ENCODE measurements around the gene TXNDC16. TPM values are rescaled to one million over a fixed set of nuclear protein-coding genes. Genes with fewer than 3 reads are reported as not detected.

Gene TXNDC16
- total RNA-seq, 2 experiments from 2014 or later: 5.7 to 6.8 TPM

DNA sequence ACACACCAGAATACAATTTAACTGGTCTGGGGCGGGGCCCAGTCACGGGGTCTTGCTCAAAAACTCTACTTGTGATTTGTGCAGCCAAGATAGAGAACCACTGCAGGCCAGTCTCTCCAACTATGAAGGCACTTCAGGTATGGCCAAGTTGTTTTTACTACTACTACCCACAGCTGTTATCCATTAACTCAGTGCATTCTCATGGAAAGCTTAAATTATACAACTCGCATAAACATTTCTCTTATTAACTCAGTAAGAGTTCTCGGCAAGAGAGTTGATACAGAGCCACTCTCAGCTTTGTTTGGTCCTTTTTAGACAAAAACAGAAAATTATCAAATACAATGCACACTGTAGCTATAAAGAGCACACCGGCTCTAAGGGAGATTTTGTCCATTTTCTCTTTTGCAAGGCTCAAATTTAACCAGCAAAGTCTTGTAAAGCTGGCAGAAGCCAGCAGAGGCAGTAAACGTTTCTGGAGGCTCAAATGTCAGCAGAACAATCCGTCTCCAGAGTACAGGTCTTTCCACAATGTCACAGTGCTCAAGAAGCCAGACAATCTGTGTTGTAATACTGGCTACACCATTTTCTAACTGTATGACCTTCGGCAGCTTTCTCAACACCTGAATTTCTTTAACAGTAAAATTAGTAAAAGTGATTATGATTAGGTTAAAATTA is 152.2 kb downstream of the TXNDC16 start:
- Mint-ChIP-seq H3K4me3 (no peak overlapping the region), H3K27me3 (peaks cover 5% of the 10 kb centered on the region), H3K9me3 (peaks cover 2% of the 10 kb centered on the region), H3K4me1 (ENCODE audit: low read depth) (peaks cover 48% of the 10 kb centered on the region), H3K27ac (no peak overlapping the region), H3K36me3 (ENCODE audit: low read depth) (no peaks in the 10 kb centered on the region)
- intact Hi-C loops (cut with micrococcal nuclease): loop anchor here (5.0 kb wide), 2 partner anchors 48 to 73 kb away; no protein-coding TSS in a partner anchor
- no peak for DNase-seq
- no peak for ATAC-seq
- TF ChIP-seq, protein P1, sequence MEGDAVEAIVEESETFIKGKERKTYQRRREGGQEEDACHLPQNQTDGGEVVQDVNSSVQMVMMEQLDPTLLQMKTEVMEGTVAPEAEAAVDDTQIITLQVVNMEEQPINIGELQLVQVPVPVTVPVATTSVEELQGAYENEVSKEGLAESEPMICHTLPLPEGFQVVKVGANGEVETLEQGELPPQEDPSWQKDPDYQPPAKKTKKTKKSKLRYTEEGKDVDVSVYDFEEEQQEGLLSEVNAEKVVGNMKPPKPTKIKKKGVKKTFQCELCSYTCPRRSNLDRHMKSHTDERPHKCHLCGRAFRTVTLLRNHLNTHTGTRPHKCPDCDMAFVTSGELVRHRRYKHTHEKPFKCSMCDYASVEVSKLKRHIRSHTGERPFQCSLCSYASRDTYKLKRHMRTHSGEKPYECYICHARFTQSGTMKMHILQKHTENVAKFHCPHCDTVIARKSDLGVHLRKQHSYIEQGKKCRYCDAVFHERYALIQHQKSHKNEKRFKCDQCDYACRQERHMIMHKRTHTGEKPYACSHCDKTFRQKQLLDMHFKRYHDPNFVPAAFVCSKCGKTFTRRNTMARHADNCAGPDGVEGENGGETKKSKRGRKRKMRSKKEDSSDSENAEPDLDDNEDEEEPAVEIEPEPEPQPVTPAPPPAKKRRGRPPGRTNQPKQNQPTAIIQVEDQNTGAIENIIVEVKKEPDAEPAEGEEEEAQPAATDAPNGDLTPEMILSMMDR (IDR thresholded peaks at IDR 0.05): no peak
- CTCF ChIA-PET: interaction anchor here (0.8 to 3.5 kb wide), 8 partner anchors 13 to 100 kb away, joined by 3 to 12 read pairs (median 6); no protein-coding TSS in a partner anchor
- POLR2A ChIA-PET: interaction anchor here (1.1 to 1.7 kb wide), 4 partner anchors 13 to 82 kb away, joined by 3 to 4 read pairs (median 4); no protein-coding TSS in a partner anchor

DNA sequence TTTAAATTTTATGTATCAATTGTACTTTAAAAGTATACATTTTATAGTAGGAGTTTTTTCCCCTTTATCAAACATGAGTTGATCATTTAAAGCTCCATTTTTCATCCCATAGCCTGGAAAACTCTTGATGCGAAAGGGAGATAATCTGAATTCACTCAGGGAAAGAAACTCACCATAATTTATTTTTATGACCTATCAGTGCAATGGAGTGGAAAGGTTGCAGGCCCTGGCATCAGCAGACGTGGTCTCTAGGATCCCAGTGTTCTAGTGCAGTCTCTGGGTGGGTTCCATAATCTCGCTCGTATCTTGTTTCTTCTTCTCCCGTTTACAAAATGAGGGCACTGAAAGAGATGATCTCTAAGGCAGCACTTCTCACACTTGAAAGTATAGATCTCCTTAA is 153.2 kb downstream of the TXNDC16 start:
- no peak for ATAC-seq
- H3K36me3 Mint-ChIP-seq (ENCODE audit: low read depth): no peaks in the 10 kb centered on the region
- ChIA-PET POLR2A (no interaction called here), CTCF (interaction anchor here (3.4 to 3.5 kb wide), 2 partner anchors 14 to 21 kb away, joined by 12 read pairs; no protein-coding TSS in a partner anchor)
- peaks cover 43% of the 10 kb centered on the region for H3K4me1 Mint-ChIP-seq (ENCODE audit: low read depth)
- no peak overlapping the region for H3K27ac Mint-ChIP-seq
- peaks cover 2% of the 10 kb centered on the region for H3K27me3 Mint-ChIP-seq
- TF ChIP-seq, protein P1 (IDR thresholded peaks at IDR 0.05): no peak
- H3K9me3 Mint-ChIP-seq: peaks cover 4% of the 10 kb centered on the region
- no peak overlapping the region for H3K4me3 Mint-ChIP-seq
- no peak for DNase-seq
- intact Hi-C loops (cut with micrococcal nuclease): no loop called here

DNA sequence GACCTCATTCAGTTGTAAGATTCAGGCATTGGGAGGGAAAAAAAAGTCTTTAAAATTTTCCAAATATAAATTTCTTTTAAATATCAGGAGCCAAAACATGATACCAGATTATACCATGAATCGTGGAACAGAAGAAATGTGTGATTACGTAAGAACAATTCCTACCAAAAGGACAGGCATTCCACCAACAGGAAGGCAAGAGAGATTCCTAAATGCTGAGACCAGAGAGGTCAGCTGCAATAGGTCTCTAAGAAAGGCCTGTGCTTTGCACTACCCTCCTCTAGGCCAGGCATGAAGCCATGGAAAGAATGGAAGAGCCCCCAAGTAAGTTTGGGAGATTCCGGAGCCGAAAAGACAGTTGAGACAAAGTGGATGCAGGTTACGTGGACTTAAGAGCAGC is 154.5 kb downstream of the TXNDC16 start:
- Mint-ChIP-seq H3K4me3 (no peak overlapping the region), H3K27me3 (peaks cover 2% of the 10 kb centered on the region), H3K27ac (no peak overlapping the region), H3K36me3 (ENCODE audit: low read depth) (no peaks in the 10 kb centered on the region), H3K9me3 (peaks cover 4% of the 10 kb centered on the region), H3K4me1 (ENCODE audit: low read depth) (peaks cover 34% of the 10 kb centered on the region)
- DNase-seq: no peak
- ChIA-PET CTCF (no interaction called here), POLR2A (interaction anchor here (1.0 kb wide), 1 partner anchor 240 kb away, joined by 4 read pairs; no protein-coding TSS in a partner anchor)
- intact Hi-C loops (cut with micrococcal nuclease): no loop called here
- ATAC-seq: no peak
- TF ChIP-seq, protein P1 (IDR thresholded peaks at IDR 0.05): no peak

DNA sequence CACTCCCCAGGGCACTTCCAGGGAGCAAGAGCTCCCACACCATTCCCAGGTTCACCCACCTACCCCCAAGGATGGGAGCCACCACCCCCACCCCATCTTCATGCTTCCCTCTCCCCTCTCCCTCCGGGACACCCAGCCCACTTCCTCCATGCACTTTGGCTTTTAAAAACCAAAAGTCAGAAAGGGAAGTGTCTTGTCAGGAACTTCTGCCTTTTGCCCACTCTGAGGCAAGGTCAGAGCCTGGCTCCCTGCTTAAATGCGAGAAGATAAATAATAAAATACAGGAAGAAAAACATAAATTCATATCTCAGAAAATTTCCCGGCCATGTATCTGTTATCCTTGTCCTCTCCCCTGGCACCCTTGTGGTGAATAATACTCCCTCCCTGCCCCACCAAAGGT is 156.6 kb downstream of the TXNDC16 start:
- no peaks in the 10 kb centered on the region for H3K36me3 Mint-ChIP-seq (ENCODE audit: low read depth)

More for the DNA sequence above, 156.6 kb downstream of the TXNDC16 start:
- ATAC-seq (no peak), DNase-seq (no peak)
- Mint-ChIP-seq H3K4me3 (no peak overlapping the region), H3K4me1 (ENCODE audit: low read depth) (peaks cover 14% of the 10 kb centered on the region), H3K27ac (no peak overlapping the region), H3K9me3 (peaks cover 4% of the 10 kb centered on the region), H3K27me3 (peaks cover 2% of the 10 kb centered on the region)
- intact Hi-C loops (cut with micrococcal nuclease): no loop called here
- CTCF ChIA-PET: no interaction called here
- TF ChIP-seq, protein P1 (IDR thresholded peaks at IDR 0.05): no peak
- POLR2A ChIA-PET: no interaction called here

Data from activated CD8-positive, alpha-beta T cell treated with anti-CD3 and anti-CD28 coated beads for 36 hours (primary cell).